Epithelial cell of esophagus (primary cell): ENCODE data around the gene PRSS35.

Experiments
- DNase-seq: peaks from one replicate; pipeline ENCODE4 v3.0.0; 2010; ENCODE audit warnings: low read depth
- H3K4me3 ChIP-seq: 2 replicates; pipeline ENCODE4 v1.5.1; 2011; ENCODE audit warnings: mild to moderate bottlenecking, low read length, control low read depth
- TF ChIP-seq, protein P1 (sequence below): IDR thresholded peaks from 2 replicates; pipeline ENCODE4 v1.5.1; 2011; ENCODE audit warnings: low read depth, mild to moderate bottlenecking, low read length, control low read depth, inconsistent platforms; ENCODE audit not compliant: insufficient read depth; ENCODE audit errors: missing control alignments

Gene PRSS35

DNA sequence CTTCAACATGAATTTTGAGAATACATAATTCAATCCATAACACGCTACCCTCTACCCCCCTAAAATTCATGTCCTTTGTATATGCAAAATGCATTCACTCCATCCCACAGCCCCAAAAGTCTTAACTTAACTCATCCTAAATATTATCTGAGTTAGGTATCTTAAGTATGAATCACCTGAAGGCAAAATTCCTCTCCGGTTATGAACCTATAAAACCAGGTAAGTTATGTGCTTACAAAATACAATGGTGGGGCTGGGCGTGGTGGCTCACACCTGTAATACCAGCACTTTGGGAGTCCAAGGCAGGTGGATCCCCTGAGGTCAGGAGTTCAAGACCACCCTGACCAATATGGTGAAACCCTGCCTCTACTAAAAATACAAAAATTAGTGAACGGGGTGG, 23.5 kb upstream of the PRSS35 start:
- TF ChIP-seq, protein P1, sequence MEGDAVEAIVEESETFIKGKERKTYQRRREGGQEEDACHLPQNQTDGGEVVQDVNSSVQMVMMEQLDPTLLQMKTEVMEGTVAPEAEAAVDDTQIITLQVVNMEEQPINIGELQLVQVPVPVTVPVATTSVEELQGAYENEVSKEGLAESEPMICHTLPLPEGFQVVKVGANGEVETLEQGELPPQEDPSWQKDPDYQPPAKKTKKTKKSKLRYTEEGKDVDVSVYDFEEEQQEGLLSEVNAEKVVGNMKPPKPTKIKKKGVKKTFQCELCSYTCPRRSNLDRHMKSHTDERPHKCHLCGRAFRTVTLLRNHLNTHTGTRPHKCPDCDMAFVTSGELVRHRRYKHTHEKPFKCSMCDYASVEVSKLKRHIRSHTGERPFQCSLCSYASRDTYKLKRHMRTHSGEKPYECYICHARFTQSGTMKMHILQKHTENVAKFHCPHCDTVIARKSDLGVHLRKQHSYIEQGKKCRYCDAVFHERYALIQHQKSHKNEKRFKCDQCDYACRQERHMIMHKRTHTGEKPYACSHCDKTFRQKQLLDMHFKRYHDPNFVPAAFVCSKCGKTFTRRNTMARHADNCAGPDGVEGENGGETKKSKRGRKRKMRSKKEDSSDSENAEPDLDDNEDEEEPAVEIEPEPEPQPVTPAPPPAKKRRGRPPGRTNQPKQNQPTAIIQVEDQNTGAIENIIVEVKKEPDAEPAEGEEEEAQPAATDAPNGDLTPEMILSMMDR: no peak
- H3K4me3 ChIP-seq: no peak overlapping the region
- DNase-seq: no peak

DNA sequence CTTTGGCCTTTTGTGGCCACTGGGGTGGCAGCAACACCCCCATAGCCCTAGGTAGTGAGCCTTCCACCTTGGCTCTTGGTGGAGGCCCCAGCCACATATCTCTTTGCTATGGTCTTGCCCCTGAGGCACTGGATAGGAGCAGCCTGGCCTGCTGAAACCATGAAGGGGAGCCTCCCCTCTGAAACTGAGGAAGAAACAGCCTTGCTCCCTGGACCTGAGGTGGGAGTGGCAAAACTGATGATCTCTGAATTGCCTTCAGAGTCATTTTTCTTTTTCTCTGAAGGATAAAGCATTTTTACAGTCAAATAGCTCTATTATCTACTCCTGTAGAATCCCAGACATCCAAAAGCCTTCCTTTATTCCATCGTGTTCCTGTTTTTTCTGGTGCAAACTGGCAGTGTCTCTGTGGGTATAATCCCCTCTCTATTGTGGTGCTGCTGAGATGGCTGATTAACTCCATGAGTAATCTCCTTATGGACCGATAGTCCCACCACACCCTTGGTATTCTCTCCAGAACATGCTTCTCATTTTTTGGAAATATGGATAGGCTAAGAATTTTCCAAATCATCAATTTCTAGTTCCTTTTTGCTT, 22.0 kb upstream of the PRSS35 start:
- no peak for DNase-seq
- TF ChIP-seq, protein P1: no peak
- no peak overlapping the region for H3K4me3 ChIP-seq

DNA sequence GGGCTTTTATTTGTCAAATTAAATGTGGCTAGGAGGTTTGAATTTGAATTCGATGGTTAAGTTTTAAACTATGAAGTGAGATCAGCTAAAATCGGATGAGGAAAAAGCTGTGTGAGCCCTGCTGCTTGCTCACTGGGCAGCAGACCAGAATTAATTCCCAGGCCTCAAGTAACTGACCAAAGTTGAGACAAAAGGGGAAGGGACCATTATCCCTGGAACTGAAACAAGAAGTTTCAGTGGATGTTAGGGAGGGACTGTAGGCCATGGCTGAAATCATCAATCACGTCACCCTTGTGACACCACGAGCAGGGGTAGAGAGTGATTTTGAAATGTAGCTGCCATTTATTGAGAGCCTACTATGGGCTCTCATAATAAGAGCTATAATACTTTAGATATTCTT, 7.0 kb upstream of the PRSS35 start:
- DNase-seq: no peak
- H3K4me3 ChIP-seq: no peak overlapping the region
- TF ChIP-seq, protein P1: no peak

DNA sequence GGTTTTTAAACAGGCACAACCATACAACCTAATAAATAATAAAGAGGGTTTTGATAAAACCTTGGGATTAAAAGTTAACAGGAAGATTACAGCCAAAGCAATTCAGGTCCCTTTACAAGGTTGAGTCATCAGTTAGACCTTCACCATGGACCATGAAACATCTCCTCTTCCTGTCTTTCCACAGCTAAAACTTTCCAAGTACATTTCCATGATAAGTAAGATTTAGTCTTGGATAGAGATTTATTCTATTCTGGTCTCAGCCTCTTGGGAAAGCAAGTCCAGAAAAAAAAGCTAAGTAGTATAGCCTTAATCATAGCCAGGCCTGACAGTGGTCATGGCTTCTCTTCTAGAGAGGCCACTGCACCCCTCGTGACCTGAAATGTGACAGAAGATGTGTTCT, 2.9 kb upstream of the PRSS35 start:
- TF ChIP-seq, protein P1: no peak
- H3K4me3 ChIP-seq: no peak overlapping the region
- DNase-seq: no peak

DNA sequence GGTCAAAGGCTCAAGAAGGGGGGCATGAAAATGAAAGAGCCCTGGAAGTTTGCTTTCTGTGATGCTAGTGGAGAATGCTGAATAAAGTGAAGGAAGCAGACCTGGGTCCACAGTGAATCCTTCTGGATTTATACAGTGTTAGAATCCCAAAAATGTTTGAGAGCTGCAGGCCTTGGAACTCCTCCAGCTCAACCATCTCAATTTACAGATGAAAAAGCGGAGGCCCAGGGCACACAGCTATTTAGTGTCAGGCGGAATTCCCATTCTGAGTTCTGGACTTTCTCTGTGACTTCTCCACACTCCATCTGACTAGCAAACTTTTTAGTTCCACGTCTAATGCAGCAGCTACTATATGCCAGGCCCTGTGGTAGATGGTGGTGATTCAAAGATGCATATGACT, 1.5 kb upstream of the PRSS35 start:
- no peak overlapping the region for H3K4me3 ChIP-seq
- TF ChIP-seq, protein P1: no peak
- DNase-seq: no peak

DNA sequence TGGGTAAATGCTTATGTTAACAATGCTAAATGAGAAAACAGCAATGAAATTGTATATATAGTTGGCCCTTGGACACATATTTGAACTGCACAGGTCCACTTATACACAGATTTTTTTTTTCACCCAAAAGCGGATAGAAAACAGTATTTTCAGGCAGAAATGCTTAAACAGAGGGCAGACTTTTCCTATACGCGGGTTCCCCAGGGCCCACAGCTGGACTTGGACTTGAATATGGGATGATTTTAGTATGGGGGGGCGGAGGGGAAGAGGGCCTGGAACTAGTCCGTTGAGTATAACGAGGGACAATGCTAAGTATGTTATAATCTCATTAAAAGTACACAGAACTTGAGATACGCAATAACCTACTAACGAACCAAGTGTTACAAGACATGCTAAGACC, 1.1 kb upstream of the PRSS35 start:
- DNase-seq: no peak
- H3K4me3 ChIP-seq: no peak overlapping the region
- TF ChIP-seq, protein P1: no peak

DNA sequence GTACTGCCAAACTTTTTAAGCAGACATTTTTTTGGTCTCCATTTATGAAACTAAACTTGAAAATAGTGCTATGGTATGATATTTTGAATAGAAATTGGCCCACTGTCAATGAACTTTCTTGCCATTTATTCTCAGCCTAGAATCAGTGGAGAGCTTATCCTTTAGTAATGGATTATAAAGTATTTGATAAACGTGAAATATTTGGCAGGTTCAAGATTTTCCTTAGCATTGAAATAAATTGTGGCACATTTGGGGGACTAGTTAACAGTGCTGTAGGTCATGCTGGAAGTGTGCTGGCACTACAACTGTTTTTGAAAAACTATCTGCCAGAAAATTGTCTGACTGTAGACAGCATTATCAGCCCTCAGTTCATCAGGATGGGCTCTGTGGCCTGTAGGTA, 2.1 kb downstream of the PRSS35 start:
- no peak for DNase-seq
- TF ChIP-seq, protein P1: no peak
- no peak overlapping the region for H3K4me3 ChIP-seq
